BJ (cell line): ENCODE measurements around the gene GALNT17. TPM values are rescaled to one million over a fixed set of nuclear protein-coding genes. Genes with fewer than 3 reads are reported as not detected.

ENCODE experiments used
- CTCF ChIA-PET: fragments of 350-600 bp; formaldehyde crosslinking; extraction: SDS; loops from one replicate; lab custom pipeline; 2021; ENCODE audit warnings: antibody characterized with exemption, inconsistent platforms; lab: Yijun Ruan, JAX
- POLR2A ChIA-PET: fragments of 300-600 bp; sonication (Branson Sonifier 250); formaldehyde crosslinking; extraction: SDS; loops from one replicate; lab custom pipeline; 2021; ENCODE audit warnings: antibody characterized with exemption; lab: Charles Lee
- DNase-seq: peaks from one replicate; pipeline ENCODE4 v3.0.0-alpha.2; 2011; ENCODE audit warnings: low read depth
- H3K27me3 ChIP-seq: 2 replicates; pipeline ENCODE4 v1.6.0; 2011; ENCODE audit warnings: low read length; ENCODE audit not compliant: control insufficient read depth, insufficient read depth
- H3K36me3 ChIP-seq: 2 replicates; pipeline ENCODE4 v1.5.1; 2011; ENCODE audit warnings: low read length; ENCODE audit not compliant: control insufficient read depth, insufficient read depth
- H3K4me3 ChIP-seq: 2 replicates; pipeline ENCODE4 v1.5.1; 2011; ENCODE audit warnings: low read depth, mild to moderate bottlenecking, control low read depth, low read length
- CTCF ChIP-seq: IDR thresholded peaks from 2 replicates; pipeline ENCODE4 v1.5.1; 2011; ENCODE audit warnings: low read depth, mild to moderate bottlenecking, control low read depth, inconsistent platforms, low read length, moderate library complexity; ENCODE audit not compliant: insufficient read depth
- polyA plus RNA-seq: library from polyadenylated mRNA; depleted of rRNA; stranded (reverse); fragments of >200 nt; gene quantifications from 2 replicates; pipeline ENCODE4 v1.2.3, GENCODE V29; 2011

GALNT17 gene
- polyA plus RNA-seq, 1 experiment = not detected

DNA sequence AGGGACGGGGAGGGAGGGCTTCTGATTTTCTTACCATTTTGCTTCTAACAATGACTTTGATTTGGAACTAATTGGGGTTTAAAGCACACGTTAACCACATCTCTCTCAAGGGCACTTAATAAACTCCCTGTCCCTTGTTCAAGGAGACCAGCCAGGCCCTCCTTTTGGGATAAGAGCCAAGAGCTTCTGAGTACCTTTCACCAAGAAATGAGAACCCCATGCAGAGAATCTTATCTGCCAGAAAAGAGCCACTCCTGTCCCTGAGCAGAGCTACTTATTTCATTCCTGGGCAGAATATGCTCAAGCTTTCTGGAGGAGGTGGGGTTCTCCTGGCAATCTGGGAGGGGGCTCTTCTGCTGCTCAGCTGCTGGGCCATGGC lies 574.6 kb downstream of the GALNT17 start:
- no peak for DNase-seq
- ChIA-PET CTCF (no interaction called here), POLR2A (no interaction called here)
- Histone ChIP-seq H3K27me3 (no peaks in the 10 kb centered on the region), H3K36me3 (no peaks in the 10 kb centered on the region), H3K4me3 (no peak overlapping the region)
- no peak for TF ChIP-seq CTCF

- Histone ChIP-seq H3K27me3 (no peaks in the 10 kb centered on the region), H3K4me3 (no peak overlapping the region), H3K36me3 (no peaks in the 10 kb centered on the region)
- ChIA-PET POLR2A (no interaction called here), CTCF (interaction anchor here (0.6 kb wide), 1 partner anchor 49 kb away, joined by 3 read pairs; no protein-coding TSS in a partner anchor)
- DNase-seq = no peak
- no peak for TF ChIP-seq CTCF
These were observed 575.1 kb downstream of the GALNT17 start for GRCh38 chr7:71707041-71707440.

DNA sequence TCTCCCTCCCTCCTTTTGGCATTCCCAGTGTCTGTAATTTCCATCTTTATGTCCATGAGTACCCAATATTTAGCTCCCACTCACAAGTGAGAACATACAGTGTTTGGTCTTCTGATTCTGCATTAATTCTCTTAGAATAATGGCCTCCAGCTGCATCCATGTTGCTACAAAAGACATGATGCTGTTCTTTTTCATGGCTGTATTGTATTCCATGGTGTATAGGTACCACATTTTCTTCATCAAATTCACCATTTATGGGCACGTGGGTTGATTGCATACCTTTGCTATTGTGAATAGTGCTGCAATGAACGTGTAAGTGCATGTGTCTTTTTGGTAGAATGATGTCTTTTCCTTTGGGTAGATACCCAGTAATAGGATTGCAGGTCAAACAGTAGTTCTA lies 576.8 kb downstream of the GALNT17 start:
- POLR2A ChIA-PET = no interaction called here
- no peak for TF ChIP-seq CTCF
- no peak for DNase-seq
- Histone ChIP-seq H3K4me3 (no peak overlapping the region), H3K27me3 (no peaks in the 10 kb centered on the region), H3K36me3 (no peaks in the 10 kb centered on the region)
- CTCF ChIA-PET = no interaction called here

DNA sequence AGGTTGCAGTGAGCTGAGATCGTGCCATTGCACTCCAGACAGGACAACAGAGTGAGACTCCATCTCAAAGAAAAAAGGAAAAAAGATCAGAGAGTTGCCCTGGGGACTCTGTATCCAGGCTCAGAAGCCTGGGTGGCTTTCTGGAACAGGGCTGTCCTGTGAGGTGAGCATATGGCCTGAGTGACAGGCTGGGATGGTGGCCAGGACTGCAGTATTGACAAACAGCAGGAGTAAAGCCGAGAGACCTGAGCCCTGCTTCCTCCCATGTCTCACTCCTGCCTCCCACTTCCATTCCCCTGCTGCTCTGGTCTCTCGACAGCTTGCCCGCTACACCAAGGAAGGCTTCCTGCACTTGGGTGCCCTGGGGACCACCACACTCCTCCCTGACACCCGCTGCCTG lies 578.5 kb downstream of the GALNT17 start:
- ChIA-PET CTCF (no interaction called here), POLR2A (no interaction called here)
- no peak for TF ChIP-seq CTCF
- Histone ChIP-seq H3K4me3 (no peak overlapping the region), H3K27me3 (no peaks in the 10 kb centered on the region), H3K36me3 (no peaks in the 10 kb centered on the region)
- no peak for DNase-seq

- TF ChIP-seq CTCF = no peak
- CTCF ChIA-PET = no interaction called here
- POLR2A ChIA-PET = no interaction called here
- Histone ChIP-seq H3K4me3 (no peak overlapping the region), H3K36me3 (no peaks in the 10 kb centered on the region), H3K27me3 (no peaks in the 10 kb centered on the region)
- no peak for DNase-seq
These were observed 580.8 kb downstream of the GALNT17 start for GRCh38 chr7:71712653-71713180.
